Activated naive CD8-positive, alpha-beta T cell (primary cell): ENCODE results near the gene RIF1.

Experiments used
- H3K27ac Mint-ChIP-seq: one replicate; pipeline ENCODE4 v1.8.0; 2021; ENCODE audit warnings: mixed read lengths
- H3K27me3 Mint-ChIP-seq: one replicate; pipeline ENCODE4 v1.8.0; 2021; ENCODE audit warnings: mixed read lengths
- H3K36me3 Mint-ChIP-seq: one replicate; pipeline ENCODE4 v1.8.0; 2021; ENCODE audit warnings: mixed read lengths
- H3K4me1 Mint-ChIP-seq: one replicate; pipeline ENCODE4 v1.8.0; 2021; ENCODE audit warnings: low read depth, mixed read lengths
- H3K4me3 Mint-ChIP-seq: one replicate; pipeline ENCODE4 v1.8.0; 2021; ENCODE audit warnings: mild to moderate bottlenecking, mixed read lengths
- H3K9me3 Mint-ChIP-seq: one replicate; pipeline ENCODE4 v1.8.0; 2021; ENCODE audit warnings: low read depth, mixed read lengths

The RIF1 gene

DNA sequence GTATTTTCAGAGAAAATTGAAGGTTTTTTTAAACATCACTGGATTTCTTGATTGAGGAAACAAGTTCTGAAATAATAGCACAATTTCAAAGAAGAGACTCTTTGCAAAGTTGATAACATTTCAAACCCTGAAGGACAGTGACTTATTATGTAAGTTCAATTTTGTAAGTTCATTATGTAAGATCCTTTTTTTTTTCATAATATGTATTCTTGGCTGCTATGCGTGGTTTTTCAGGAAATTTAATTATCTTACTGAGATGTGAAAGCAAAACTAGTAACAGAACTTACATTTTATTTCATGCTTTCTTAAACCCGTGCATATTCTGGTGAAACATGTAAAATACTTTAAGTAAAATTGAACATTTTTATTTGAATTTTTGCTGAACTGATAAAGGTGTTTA lies 65.4 kb downstream of the RIF1 start:
- peaks cover 3% of the 10 kb centered on the region for H3K4me1 Mint-ChIP-seq
- H3K9me3 Mint-ChIP-seq, result no peaks in the 10 kb centered on the region
- no peak overlapping the region for H3K4me3 Mint-ChIP-seq
- no peak overlapping the region for H3K27ac Mint-ChIP-seq
- H3K36me3 Mint-ChIP-seq, result peaks cover 34% of the 10 kb centered on the region
- H3K27me3 Mint-ChIP-seq, result no peaks in the 10 kb centered on the region

DNA sequence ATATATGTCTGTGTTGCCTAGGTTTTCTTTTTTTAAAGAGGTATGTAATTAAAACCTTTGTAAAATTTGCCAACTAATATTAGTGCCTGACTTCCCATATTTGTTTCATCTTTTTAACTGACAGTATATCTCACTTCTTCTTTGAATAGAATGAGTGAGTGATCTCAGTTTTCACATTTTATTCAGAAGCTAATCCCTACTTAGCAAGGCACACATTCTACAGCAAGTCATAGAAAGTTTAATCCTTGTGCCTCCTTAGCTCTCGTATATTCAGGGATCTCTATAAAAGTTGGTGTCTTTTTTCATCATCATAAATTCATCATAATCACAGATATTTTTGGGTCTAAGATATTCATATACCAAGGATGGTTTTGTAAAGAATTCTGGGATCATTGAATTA lies 66.6 kb downstream of the RIF1 start:
- H3K27me3 Mint-ChIP-seq, result no peaks in the 10 kb centered on the region
- no peak overlapping the region for H3K4me3 Mint-ChIP-seq
- H3K36me3 Mint-ChIP-seq, result peaks cover 32% of the 10 kb centered on the region
- H3K4me1 Mint-ChIP-seq, result peaks cover 7% of the 10 kb centered on the region
- H3K9me3 Mint-ChIP-seq, result no peaks in the 10 kb centered on the region
- no peak overlapping the region for H3K27ac Mint-ChIP-seq

DNA sequence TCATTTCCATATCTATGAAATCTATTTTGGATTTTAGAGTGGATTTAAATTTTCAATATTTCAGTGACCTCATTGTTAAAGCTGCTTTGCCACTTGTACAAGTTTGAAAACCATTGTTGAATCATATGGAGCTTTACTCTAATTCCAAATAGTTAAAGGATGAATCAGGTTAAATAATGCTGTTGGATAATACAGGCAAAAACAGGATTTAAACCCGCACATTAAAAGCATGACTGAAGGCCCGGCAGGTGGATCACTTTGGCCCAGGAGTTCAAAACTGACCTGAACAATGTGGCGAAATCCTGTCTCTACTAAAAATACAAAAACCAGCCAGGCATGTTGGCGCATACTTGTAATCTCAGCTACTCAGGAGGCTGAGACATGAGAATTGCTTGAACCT lies 68.3 kb downstream of the RIF1 start:
- no peaks in the 10 kb centered on the region for H3K27me3 Mint-ChIP-seq
- no peak overlapping the region for H3K4me3 Mint-ChIP-seq
- no peaks in the 10 kb centered on the region for H3K9me3 Mint-ChIP-seq
- H3K27ac Mint-ChIP-seq, result no peak overlapping the region
- H3K36me3 Mint-ChIP-seq, result peaks cover 35% of the 10 kb centered on the region
- peaks cover 18% of the 10 kb centered on the region for H3K4me1 Mint-ChIP-seq

DNA sequence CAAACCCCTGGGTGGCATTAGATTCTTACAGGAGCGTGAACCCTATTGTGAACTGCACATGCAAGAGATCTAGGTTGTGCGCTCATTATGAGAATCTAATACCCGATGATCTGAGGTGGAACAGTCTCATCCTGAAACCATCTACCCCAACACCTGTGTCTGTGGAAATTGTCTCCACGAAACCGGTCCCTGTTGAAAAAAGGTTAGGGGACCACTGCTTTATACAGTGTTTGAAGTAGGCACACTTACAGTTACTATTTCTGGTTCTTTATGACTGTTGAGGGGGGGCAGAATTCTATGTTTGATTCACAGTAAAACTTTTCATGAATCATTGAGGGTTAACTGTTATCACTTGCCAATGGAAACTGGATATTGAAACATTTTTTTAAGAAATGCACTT lies 72.0 kb downstream of the RIF1 start:
- Mint-ChIP-seq H3K36me3 (peaks cover 56% of the 10 kb centered on the region), H3K4me1 (peaks cover 24% of the 10 kb centered on the region), H3K4me3 (no peak overlapping the region), H3K27me3 (no peaks in the 10 kb centered on the region), H3K9me3 (no peaks in the 10 kb centered on the region), H3K27ac (peak overlapping the region; percentile 86)

DNA sequence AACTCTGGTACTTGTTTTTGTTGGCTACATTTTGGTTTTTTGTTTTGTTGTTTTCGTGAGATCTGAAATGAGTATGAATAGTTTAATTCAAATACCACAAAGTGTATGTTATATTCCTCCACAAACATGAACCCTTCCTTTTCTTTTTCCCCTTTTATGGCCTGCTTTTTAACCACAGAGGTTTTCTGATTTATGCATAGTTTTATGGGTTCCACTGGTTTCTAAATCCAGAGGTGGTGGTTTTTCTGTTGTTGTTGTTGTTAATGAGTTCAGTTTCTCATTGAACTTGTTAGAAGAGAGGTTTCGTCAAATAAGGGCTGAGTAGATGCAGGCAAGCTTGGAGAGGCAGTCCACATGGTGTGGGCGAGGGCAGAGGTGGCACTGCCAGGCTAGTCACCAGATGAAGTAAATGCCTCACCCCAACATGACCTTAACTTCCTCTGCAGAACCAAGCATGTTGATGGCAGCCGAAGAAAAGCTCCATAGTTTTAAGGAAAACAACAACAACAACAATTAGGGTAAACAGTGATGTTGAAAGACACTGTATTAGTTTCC lies 72.5 kb downstream of the RIF1 start:
- no peak overlapping the region for H3K4me3 Mint-ChIP-seq
- H3K27ac Mint-ChIP-seq, result peak overlapping the region; percentile 86
- H3K36me3 Mint-ChIP-seq, result peaks cover 58% of the 10 kb centered on the region
- H3K4me1 Mint-ChIP-seq, result peaks cover 24% of the 10 kb centered on the region
- H3K27me3 Mint-ChIP-seq, result no peaks in the 10 kb centered on the region
- no peaks in the 10 kb centered on the region for H3K9me3 Mint-ChIP-seq

DNA sequence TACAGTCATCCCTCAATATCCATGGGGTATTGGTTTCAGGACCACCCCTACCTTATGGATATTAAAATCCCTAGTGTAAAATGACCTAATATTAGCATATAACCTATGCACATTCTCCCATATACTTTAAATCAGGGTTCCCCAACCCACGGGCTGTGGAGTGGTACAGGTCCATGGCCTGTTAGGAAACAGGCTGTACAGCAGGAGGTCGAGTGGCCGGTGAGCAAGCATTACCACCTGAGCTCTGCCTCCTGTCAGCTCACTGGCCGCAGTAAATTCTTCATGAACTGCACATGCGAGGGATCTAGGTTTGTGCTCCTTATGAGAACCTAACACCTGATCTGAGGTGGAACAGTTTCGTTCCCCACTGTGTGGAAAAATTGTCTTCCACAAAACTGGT lies 73.8 kb downstream of the RIF1 start:
- Mint-ChIP-seq H3K27me3 (no peaks in the 10 kb centered on the region), H3K36me3 (peaks cover 58% of the 10 kb centered on the region), H3K9me3 (no peaks in the 10 kb centered on the region), H3K27ac (peak overlapping the region; percentile 28), H3K4me1 (peaks cover 24% of the 10 kb centered on the region), H3K4me3 (no peak overlapping the region)

DNA sequence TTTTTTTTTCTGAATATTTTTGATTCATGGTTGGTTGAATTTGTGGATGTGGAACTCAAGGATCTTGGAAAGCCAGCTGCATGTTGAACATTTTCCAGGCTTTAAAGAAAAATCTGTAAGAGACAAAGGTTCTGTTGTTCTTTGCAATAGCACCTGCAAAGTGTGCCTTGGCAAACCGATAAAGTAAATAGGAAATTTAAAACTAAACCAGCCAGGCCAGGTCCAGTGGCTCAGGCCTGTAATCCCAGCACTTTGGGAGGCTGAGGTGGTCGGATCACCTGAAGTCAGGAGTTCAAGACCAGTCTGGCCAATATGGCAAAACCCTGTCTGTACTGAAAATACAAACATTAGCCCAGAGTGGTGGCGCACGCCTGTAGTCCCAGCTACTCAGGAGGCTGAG lies 74.4 kb downstream of the RIF1 start:
- H3K27me3 Mint-ChIP-seq, result no peaks in the 10 kb centered on the region
- peaks cover 53% of the 10 kb centered on the region for H3K36me3 Mint-ChIP-seq
- H3K27ac Mint-ChIP-seq, result no peak overlapping the region
- peaks cover 24% of the 10 kb centered on the region for H3K4me1 Mint-ChIP-seq
- H3K9me3 Mint-ChIP-seq, result no peaks in the 10 kb centered on the region
- H3K4me3 Mint-ChIP-seq, result no peak overlapping the region

DNA sequence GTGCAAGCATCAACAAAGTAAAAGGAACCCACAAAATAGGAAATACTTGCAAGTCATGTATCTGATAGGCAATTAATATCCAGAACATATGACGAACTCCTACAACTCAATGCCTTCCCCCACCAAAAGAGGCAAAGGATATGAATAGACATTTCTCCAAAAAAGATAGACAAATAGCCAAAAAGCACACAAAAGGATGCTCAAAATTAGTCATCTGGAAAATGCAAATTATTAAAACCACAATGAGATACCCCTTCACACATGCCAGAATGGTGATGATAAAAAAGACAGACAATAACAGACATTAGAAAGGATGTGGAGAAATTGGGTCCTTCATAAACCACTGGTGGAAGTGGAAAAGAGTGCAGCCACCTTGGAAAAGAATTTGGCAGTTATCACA lies 76.4 kb downstream of the RIF1 start:
- Mint-ChIP-seq H3K9me3 (no peaks in the 10 kb centered on the region), H3K4me3 (no peak overlapping the region), H3K27me3 (no peaks in the 10 kb centered on the region), H3K36me3 (peaks cover 48% of the 10 kb centered on the region), H3K27ac (no peak overlapping the region), H3K4me1 (peaks cover 22% of the 10 kb centered on the region)

DNA sequence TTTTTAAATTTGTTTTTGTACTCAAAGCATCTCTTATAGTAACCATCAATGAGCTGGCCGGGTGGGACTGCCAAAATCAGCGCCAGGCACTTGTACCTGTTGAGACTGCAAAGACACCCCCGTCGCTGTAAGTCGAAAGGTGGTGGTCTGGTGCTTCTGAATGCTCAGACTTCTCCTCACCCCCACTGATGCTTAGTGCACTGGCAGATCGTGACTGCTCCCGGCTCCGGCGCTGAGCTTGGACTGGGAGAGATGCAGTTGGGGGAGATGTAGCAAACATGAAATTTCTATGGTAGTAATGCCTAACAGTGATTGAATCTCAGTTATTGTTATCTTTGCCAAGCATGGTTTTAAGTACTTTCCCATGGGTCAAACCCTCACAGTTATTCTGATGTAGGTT lies 80.6 kb downstream of the RIF1 start:
- no peaks in the 10 kb centered on the region for H3K27me3 Mint-ChIP-seq
- H3K36me3 Mint-ChIP-seq, result peaks cover 32% of the 10 kb centered on the region
- no peak overlapping the region for H3K4me3 Mint-ChIP-seq
- no peak overlapping the region for H3K27ac Mint-ChIP-seq
- H3K4me1 Mint-ChIP-seq, result peaks cover 6% of the 10 kb centered on the region
- no peaks in the 10 kb centered on the region for H3K9me3 Mint-ChIP-seq

DNA sequence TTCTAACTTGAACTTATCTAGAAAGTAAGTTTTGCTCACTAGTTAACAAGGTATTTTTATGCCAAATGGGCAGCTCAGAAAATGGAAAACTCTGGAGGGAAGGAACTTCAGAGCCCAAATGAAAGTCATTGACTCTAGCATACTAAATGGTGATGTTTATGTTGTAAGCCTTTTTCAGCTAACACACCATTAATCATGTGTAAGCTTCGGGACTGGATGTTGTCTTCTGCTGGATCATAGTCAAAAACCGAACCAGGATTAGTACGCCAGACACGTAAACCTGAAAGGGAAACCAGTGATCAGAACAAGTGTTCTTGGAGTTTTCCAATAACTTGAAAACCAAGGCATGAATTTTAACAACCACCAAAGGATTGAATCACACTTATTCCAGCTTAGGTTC lies 81.8 kb downstream of the RIF1 start:
- Mint-ChIP-seq H3K9me3 (no peaks in the 10 kb centered on the region), H3K4me3 (no peak overlapping the region), H3K27ac (no peak overlapping the region), H3K36me3 (peaks cover 19% of the 10 kb centered on the region), H3K4me1 (no peaks in the 10 kb centered on the region), H3K27me3 (no peaks in the 10 kb centered on the region)

DNA sequence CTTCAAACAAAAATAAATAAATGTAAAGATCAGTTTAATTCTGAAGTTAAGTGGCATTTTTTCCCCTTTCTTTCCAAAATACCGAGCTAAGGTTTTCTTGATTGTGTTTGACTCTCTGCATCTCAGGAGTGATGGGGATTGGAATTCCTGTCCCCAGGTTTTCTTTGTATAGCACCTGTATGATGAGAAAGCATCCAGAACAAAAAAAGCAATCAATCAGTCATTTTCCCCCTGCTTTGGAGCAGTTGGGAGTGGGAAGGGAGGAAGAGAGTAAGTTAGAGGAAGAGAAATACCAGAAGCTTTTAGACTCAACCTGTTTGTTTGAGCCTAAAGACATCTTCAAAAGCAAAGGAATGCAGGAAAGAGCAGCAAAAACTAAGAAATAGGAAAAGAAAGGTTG lies 88.5 kb downstream of the RIF1 start:
- Mint-ChIP-seq H3K27ac (no peak overlapping the region), H3K4me3 (no peak overlapping the region), H3K27me3 (no peaks in the 10 kb centered on the region), H3K36me3 (peaks cover 7% of the 10 kb centered on the region), H3K9me3 (no peaks in the 10 kb centered on the region), H3K4me1 (no peaks in the 10 kb centered on the region)

DNA sequence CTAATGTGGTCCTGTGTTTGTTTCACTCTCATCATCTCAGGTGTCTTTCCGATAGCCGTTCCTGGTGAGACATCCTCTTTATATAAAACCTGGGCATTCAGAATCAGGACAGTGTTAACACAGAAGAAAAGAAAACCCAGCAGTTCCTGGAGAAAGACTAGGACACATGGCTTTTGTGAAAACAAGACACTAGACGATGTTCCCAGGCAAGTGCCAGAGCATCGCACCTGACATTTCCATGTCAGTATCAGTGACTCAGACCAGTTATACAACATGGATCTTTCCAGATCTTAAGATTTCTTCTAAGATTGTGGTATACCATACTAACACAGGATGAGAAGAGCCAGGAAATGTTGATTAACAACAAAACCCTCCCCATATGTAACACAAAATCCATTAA lies 96.5 kb downstream of the RIF1 start:
- Mint-ChIP-seq H3K27ac (no peak overlapping the region), H3K36me3 (peaks cover 8% of the 10 kb centered on the region), H3K4me3 (no peak overlapping the region), H3K4me1 (no peaks in the 10 kb centered on the region), H3K27me3 (no peaks in the 10 kb centered on the region), H3K9me3 (no peaks in the 10 kb centered on the region)

DNA sequence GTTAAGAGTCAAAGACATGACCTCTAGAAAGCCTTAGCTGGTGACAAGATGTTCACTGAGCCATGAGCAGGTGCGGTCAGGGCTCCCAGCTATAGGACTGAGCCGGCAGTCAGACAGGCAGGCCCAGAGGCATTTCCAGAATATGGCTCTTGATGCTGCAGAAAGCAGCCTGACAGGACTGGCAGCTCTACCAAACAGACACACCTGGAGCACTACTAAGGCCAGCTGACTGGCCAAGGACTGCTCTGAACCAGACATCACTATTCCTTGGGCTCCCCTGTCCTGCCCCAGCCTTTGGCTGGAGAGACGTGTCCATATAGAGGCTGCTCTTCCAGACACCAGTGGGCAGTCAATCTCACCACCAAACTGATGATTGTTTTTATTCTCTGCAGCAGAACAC lies 98.8 kb downstream of the RIF1 start:
- H3K9me3 Mint-ChIP-seq, result no peaks in the 10 kb centered on the region
- H3K4me3 Mint-ChIP-seq, result no peak overlapping the region
- H3K27ac Mint-ChIP-seq, result no peak overlapping the region
- H3K36me3 Mint-ChIP-seq, result peaks cover 15% of the 10 kb centered on the region
- H3K27me3 Mint-ChIP-seq, result no peaks in the 10 kb centered on the region
- no peaks in the 10 kb centered on the region for H3K4me1 Mint-ChIP-seq

DNA sequence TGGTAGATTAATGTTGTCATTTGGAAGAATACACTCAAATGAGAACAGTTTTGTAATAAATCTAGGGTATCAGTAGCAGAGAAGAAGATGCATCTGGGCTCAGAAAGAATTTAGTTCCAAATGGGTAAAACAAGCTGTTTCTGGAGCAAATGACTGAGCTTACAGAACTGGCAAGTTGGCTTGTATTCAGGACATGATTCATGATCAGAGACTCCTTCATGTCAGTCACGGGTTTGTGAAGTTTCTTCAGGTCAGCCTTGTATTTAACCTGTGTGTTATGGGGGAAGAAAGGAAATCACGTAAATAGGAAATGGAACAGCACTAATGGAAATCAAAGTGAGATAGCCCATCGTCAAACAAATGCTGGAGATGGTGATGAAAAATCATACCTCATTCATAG lies 109.1 kb downstream of the RIF1 start:
- Mint-ChIP-seq H3K4me3 (no peak overlapping the region), H3K27ac (no peak overlapping the region), H3K27me3 (no peaks in the 10 kb centered on the region), H3K36me3 (peaks cover 8% of the 10 kb centered on the region), H3K4me1 (no peaks in the 10 kb centered on the region), H3K9me3 (no peaks in the 10 kb centered on the region)

DNA sequence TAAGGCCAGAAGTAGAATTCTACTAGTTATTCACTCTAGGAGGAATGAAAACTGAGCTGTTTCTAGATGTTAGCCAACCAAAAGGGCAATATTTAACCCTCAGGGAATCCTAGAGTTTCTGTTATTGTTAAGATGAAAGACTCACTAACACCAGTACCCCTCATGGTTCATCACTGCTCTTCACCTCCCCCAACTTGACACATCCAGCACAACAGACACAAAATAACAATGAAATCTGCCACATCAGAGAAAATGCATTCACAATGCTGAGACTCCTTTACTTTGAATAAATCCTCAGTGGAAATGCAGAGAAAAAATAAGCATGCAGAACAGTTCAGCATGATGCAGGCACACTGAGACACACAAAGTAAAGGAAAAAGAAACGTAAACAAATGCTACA lies 111.3 kb downstream of the RIF1 start:
- Mint-ChIP-seq H3K27ac (no peak overlapping the region), H3K9me3 (no peaks in the 10 kb centered on the region), H3K4me3 (no peak overlapping the region), H3K36me3 (peaks cover 5% of the 10 kb centered on the region), H3K27me3 (no peaks in the 10 kb centered on the region), H3K4me1 (no peaks in the 10 kb centered on the region)

DNA sequence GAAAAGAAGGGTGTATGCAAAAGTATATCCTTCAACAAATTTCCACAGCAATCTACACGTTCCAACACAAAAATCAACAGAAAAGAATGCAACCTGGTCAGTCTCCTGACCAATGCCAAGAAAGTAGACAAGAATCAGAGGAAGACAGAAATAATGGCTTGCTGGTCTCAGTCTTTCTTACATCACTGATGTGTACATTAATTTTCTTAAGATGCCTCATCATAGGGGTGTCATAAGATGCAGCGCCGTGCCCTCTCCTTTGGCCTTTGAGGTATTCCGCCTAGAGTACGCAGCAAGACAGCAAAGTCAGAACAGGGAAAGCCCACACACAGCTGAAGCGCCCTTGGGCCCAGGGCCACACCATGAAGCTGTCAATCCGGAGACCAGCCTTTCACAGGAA lies 112.9 kb downstream of the RIF1 start:
- Mint-ChIP-seq H3K27ac (no peak overlapping the region), H3K27me3 (no peaks in the 10 kb centered on the region), H3K9me3 (no peaks in the 10 kb centered on the region), H3K36me3 (no peaks in the 10 kb centered on the region), H3K4me1 (no peaks in the 10 kb centered on the region), H3K4me3 (no peak overlapping the region)
